ENCODE results near the gene VTN.

Gene VTN

GRCh38 chr17:28369684-28370034 lies 448 bp downstream of the VTN start:
- DNase-seq (ENCODE audit: low read depth in 1 of 2, low spot score in 1 of 2), result no peak

- no peak for DNase-seq (ENCODE audit: low read depth in 1 of 2, low spot score in 1 of 2)
Observed at GRCh38 chr17:28368915-28369683, 1.0 kb downstream of the VTN start.

GRCh38 chr17:28368306-28368831 lies 1.7 kb downstream of the VTN start:
- DNase-seq (ENCODE audit: low read depth in 1 of 2, low spot score in 1 of 2), result no peak

GRCh38 chr17:28367641-28368305 lies 2.3 kb downstream of the VTN start:
- DNase-seq (ENCODE audit: low read depth in 1 of 2, low spot score in 1 of 2), result no peak

- no peak for DNase-seq (ENCODE audit: low read depth in 1 of 2, low spot score in 1 of 2)
Observed at GRCh38 chr17:28366605-28367004, 3.5 kb downstream of the VTN start.

- no peak for DNase-seq (ENCODE audit: low read depth in 1 of 2, low spot score in 1 of 2)
Observed at GRCh38 chr17:28365487-28365886, 4.6 kb downstream of the VTN start.

- no peak for DNase-seq (ENCODE audit: low read depth in 1 of 2, low spot score in 1 of 2)
Observed at GRCh38 chr17:28364665-28365363, 5.3 kb downstream of the VTN start, which contains the start of gene SEBOX. TSS of gene SEBOX (minus strand) at chr17:28365199. CDS start at chr17:28365151, 48 bp downstream.

- no peak for DNase-seq (ENCODE audit: low read depth in 1 of 2, low spot score in 1 of 2)
Observed at GRCh38 chr17:28363776-28364650, 6.1 kb downstream of the VTN start.

- DNase-seq (ENCODE audit: low read depth in 1 of 2, low spot score in 1 of 2), result no peak
Observed at GRCh38 chr17:28363186-28363585, 6.9 kb downstream of the VTN start.

- no peak for DNase-seq (ENCODE audit: low read depth in 1 of 2, low spot score in 1 of 2)
Observed at GRCh38 chr17:28357901-28358197, 12.3 kb downstream of the VTN start.

- peak; percentile 91 to 96 for DNase-seq (ENCODE audit: low read depth in 1 of 2, low spot score in 1 of 2)
Observed at GRCh38 chr17:28357061-28357900, 12.8 kb downstream of the VTN start, which contains the start of gene POLDIP2. TSS of gene POLDIP2 (minus strand) at chr17:28357527. CDS start at chr17:28357448, 79 bp downstream.

GRCh38 chr17:28350271-28350670 lies 19.8 kb downstream of the VTN start:
- DNase-seq (ENCODE audit: low read depth in 1 of 2, low spot score in 1 of 2), result no peak

GRCh38 chr17:28348979-28349378 lies 21.1 kb downstream of the VTN start:
- DNase-seq (ENCODE audit: low read depth in 1 of 2, low spot score in 1 of 2), result no peak

GRCh38 chr17:28347261-28347891 lies 22.7 kb downstream of the VTN start:
- no peak for DNase-seq (ENCODE audit: low read depth in 1 of 2, low spot score in 1 of 2)

GRCh38 chr17:28346746-28347246 lies 23.3 kb downstream of the VTN start:
- DNase-seq (ENCODE audit: low read depth in 1 of 2, low spot score in 1 of 2), result no peak

- no peak for DNase-seq (ENCODE audit: low read depth in 1 of 2, low spot score in 1 of 2)
Observed at GRCh38 chr17:28346199-28346580, 23.9 kb downstream of the VTN start.

- no peak for DNase-seq (ENCODE audit: low read depth in 1 of 2, low spot score in 1 of 2)
Observed at GRCh38 chr17:28345419-28346198, 24.5 kb downstream of the VTN start.

GRCh38 chr17:28344435-28344901 lies 25.6 kb downstream of the VTN start:
- DNase-seq (ENCODE audit: low read depth in 1 of 2, low spot score in 1 of 2), result no peak

- DNase-seq (ENCODE audit: low read depth in 1 of 2, low spot score in 1 of 2), result no peak
Observed at GRCh38 chr17:28344011-28344410, 26.1 kb downstream of the VTN start.
